Omental fat pad (tissue), 4 donors: ENCODE data around the gene PNPLA8. TPM values are rescaled to one million over a fixed set of nuclear protein-coding genes. Genes with fewer than 3 reads are reported as not detected.

Experiments
- ATAC-seq: fragments of 150-250 bp; one replicate; pipeline ENCODE4 v1.9.1; 2016; ENCODE audit warnings: mild to moderate bottlenecking, moderate library complexity; ENCODE audit not compliant: low FRiP score
- DNase-seq: peaks from one replicate; pipeline ENCODE4 v3.0.0-alpha.2; 2019; ENCODE audit warnings: low spot score
- total RNA-seq, 4 donors: library from RNA; depleted of rRNA; stranded (reverse); fragments of >200 nt; gene quantifications; one replicate each; pipeline ENCODE4 v1.1.0, GENCODE V29; 2016
- TF ChIP-seq, protein P1 (sequence below), 3 donors: fragments of 450-650 bp; IDR thresholded peaks; one replicate each; pipeline ENCODE4 v1.5.1; 2016 to 2017; ENCODE audit warnings: antibody characterized with exemption in 3 of 3, mild to moderate bottlenecking in 3 of 3, moderate library complexity in 2 of 3

PNPLA8 gene
- total RNA-seq, 4 donors from 2014 or later, result 38.8 to 80.6 (median 60.4) TPM

DNA sequence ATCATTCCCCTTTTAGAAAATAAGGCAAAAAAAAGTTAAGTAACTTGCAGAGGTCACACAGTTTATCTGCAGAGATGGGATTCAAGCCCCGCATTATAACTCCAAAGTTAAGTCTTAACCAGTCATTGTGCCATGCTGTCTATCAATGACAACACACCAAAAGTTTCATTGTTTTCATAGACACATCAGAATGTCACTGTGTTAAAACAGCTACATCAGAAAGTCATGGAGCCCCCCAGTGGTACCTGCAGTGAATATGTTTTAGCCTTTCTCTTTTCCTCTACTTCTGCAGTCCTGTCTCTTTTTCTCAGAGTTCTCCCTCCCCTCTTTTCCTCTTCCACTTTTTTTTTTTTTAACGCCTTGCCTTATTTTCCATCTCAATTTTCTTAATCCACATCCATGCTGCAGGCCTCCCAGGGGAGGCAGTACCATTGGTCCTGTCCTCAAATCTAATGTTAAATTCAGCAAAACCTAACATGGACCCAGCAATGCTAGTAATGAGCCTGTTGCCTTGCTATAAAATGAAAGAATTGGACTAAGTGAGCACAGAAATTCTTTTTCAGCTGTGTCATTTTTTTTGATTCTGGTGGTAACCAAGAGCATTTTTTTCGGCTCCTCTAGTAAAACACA is 65.9 kb downstream of the PNPLA8 start:
- no peak for ATAC-seq
- TF ChIP-seq, protein P1, sequence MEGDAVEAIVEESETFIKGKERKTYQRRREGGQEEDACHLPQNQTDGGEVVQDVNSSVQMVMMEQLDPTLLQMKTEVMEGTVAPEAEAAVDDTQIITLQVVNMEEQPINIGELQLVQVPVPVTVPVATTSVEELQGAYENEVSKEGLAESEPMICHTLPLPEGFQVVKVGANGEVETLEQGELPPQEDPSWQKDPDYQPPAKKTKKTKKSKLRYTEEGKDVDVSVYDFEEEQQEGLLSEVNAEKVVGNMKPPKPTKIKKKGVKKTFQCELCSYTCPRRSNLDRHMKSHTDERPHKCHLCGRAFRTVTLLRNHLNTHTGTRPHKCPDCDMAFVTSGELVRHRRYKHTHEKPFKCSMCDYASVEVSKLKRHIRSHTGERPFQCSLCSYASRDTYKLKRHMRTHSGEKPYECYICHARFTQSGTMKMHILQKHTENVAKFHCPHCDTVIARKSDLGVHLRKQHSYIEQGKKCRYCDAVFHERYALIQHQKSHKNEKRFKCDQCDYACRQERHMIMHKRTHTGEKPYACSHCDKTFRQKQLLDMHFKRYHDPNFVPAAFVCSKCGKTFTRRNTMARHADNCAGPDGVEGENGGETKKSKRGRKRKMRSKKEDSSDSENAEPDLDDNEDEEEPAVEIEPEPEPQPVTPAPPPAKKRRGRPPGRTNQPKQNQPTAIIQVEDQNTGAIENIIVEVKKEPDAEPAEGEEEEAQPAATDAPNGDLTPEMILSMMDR (IDR thresholded peaks at IDR 0.05), result no peak
- no peak for DNase-seq

DNA sequence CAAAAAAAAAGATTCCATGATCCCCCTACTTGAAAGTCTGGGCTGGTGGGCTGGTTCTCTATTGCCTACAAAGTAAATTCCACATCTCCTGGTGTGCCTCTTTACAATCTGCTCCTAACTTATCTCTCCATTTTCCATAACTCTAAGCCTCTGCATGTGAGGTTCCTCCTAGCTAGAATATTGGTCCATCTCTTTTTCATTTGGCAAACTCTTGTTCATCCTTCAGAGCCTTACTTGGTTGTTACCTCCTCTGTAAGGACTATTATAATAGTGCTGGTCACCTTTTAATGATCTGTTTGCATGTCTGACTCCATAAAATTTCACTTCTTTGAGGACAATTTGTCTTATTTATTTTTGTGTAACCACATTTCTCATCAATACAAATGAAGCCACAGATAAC is 68.1 kb downstream of the PNPLA8 start:
- DNase-seq (no peak), ATAC-seq (no peak)
- TF ChIP-seq, protein P1 (IDR thresholded peaks at IDR 0.05), result no peak

DNA sequence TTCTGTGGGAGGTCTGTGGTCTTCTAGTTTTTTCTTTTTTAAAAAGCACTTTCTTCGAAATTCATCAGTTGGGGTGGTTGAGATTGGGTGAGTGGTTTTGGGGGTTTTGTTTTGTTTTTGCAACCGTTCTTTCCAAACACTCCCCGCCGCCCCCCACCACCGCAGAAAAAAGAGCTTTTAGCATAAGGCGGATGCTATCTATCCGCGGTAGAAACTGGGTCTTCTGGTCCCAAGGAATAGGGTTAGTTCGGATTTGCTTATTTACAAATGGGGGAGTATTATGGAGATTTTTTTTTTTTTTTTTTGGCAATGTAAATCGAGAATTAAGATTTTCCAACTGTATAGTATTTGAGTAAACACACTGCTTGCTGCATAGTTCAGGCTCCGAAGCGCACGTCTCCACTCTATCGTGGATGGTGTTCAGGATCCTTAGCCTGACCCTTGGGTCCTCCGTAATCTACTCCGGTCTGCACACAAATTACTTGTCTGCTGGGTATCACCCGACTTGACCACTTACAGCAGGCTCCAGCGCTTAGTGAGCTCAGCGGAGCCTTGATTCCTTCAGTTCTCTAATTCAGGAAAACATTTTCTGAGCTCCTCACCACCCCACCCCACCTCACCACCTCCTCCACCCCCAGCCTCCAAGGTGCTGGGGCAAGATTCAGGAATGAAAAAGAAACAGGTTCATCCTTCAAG is 68.9 kb downstream of the PNPLA8 start:
- DNase-seq, result no peak
- ATAC-seq, result no peak
- TF ChIP-seq, protein P1 (IDR thresholded peaks at IDR 0.05), result no peak

DNA sequence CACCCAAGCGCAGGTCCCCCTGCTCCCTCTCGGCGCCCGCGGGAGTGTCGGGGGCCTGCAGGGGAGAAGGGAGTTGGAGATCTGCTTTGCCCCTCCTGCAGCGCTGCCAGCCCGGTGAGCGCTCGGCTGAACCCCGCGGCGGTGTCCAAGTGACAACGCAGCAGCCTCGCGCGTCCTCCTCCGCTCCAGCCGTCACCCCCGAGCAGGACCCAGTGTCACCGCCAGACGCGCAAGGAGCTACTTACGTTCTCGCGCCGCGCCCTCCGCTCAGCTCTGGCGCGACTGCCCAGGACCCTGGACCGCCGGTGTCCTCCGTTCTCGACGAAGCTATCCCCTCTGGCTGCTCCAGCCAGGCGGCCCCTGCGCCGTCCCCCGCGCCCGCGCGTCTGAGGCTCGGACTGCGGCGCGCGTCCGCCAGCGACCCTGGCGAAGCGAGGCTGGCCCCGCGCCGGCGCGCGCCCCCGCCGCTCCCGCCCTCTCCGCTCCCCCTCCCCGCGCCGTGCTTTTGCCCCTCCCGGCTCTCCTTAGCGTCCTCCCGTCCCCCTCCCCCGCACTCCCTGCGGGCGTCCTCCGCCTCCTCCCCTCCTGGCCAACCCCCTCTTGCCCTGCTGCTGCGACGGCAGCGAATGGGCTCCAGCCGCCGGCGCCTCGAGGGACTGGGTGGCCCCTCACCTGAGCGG is 69.8 kb downstream of the PNPLA8 start, which contains the start of gene NRCAM:
NRCAM (minus strand) TSS at position 439 of the 680 bp plus-strand sequence. CDS start 216,372 bp downstream, outside the sequence.
- TF ChIP-seq, protein P1 (IDR thresholded peaks at IDR 0.05), result no peak
- peak; percentile 52 for ATAC-seq
- DNase-seq, result no peak

DNA sequence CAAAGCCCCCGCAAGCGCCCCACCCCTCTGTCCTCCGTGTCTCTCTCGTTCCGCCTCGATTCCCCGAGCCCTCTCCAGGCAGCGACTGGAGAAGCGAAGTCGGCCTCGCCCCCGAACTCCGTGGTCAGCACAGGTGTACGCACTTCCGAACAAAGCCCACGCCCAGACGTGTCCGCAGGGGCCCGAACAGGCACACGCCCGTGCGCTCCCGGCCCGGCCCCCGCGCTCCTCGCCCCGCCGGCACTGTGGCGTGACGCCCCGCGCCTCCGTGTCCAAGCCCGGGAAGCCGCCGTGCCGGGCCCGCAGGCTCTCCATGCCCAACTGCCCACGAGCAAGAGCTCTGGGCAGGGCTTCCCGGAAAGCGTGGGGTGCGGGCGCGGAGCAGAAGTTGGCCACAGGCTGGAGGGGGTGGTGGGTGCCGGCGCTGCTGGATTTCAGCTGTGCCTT is 70.4 kb downstream of the PNPLA8 start:
- peak; percentile 66 for ATAC-seq
- DNase-seq, result no peak
- TF ChIP-seq, protein P1 (IDR thresholded peaks at IDR 0.05), result no peak

DNA sequence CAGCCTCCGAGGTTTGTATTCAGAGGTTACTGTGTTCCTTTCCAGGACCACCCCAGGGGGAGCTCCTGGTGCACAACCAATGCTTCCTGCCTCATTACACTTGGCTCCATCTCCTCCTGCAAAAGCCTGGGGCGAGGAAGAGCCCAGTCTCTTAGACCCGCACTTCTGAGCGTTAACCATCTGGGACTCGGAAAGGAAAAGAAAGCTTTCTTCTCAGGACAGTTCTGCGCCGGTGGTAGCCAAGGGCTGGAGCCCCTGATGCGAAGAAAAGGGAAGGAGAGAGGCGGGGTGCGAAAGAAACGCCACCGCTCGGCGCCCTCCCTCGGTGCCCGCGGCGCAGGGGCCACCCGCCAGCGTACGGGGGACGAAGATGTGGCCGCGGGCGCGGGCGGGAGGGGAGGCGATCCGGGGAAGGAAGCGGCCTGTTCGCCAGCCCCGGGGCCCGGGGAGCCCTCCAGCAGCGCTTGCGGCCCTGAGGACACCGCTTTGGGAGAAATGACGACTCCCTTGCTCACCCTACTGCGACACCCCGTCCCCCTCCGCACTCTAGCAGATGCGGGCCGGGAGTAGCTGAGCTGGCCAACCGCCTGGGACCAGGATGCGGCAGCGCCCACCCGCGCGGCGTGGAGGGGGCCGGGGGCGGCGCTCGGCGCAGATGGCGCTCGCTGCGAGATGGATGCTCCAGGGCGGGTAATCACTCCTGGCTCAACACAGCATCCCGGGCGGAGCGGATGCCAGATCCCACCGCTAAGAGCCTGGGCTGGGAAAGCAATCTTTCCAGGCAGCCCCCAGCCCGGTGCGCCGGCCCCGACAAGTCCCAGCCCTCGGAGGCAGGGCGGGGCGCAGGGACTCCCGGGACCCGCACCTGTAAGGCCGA is 71.0 kb downstream of the PNPLA8 start:
- TF ChIP-seq, protein P1 (IDR thresholded peaks at IDR 0.05), result no peak
- ATAC-seq, result peak; percentile 21
- DNase-seq, result no peak
